ENCODE measurements around the gene DSCAM.

GRCh38 chr21:40686526-40686925 is 160.4 kb downstream of the DSCAM start:
- TF ChIP-seq, protein P1, sequence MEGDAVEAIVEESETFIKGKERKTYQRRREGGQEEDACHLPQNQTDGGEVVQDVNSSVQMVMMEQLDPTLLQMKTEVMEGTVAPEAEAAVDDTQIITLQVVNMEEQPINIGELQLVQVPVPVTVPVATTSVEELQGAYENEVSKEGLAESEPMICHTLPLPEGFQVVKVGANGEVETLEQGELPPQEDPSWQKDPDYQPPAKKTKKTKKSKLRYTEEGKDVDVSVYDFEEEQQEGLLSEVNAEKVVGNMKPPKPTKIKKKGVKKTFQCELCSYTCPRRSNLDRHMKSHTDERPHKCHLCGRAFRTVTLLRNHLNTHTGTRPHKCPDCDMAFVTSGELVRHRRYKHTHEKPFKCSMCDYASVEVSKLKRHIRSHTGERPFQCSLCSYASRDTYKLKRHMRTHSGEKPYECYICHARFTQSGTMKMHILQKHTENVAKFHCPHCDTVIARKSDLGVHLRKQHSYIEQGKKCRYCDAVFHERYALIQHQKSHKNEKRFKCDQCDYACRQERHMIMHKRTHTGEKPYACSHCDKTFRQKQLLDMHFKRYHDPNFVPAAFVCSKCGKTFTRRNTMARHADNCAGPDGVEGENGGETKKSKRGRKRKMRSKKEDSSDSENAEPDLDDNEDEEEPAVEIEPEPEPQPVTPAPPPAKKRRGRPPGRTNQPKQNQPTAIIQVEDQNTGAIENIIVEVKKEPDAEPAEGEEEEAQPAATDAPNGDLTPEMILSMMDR (IDR thresholded peaks at IDR 0.05): no peak
- no peak for TF ChIP-seq POLR2A (IDR thresholded peaks at IDR 0.05)
